ENCODE measurements around the gene SPOCK2.

Gene SPOCK2

DNA sequence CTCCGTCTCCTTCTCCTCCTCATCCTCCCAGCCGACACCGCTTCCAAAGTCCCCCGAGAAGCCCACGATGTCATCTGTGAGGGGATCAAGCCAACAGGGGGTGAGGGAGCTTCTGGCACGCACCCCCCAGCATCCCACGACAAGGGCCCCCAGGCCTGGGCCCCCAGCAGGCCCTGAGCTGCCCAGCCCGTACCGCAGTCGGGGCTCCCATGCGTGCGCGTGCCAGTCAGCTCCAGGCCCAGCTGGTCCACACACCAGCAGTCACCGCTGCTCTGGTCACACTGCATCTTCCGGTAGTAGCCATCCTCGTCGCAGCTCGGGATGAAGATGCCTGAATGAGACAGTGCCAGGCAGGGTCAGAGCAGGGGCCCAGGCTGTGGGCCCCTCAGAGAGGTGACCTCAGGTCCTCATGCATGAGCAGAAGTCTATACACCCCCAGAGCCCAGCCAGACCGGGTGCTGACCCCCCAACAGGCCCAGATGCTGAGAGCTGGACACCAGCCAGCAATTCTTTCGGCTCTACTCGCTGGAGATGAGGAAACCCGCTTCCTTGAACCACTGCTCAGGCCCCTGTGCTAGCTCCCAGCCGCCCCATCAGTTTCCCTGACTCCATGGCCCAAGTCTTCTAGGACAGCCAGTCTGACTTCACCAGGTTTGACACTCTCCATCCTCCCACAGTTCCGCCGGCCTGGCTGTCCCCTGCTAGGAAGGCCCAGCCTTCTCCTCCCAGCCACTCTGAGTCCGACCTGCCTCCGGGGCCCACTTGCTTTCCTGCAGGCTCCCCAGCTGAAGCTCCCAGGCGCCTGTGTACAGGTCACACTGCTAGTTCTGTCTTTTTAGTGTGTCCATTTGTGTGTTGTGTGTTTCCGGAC is 25.3 kb downstream of the SPOCK2 start:
- no peak overlapping the region for H3K27ac ChIP-seq
- no peak overlapping the region for H3K4me3 ChIP-seq
- DNase-seq (ENCODE audit: low spot score): no peak
- TF ChIP-seq, protein P1, sequence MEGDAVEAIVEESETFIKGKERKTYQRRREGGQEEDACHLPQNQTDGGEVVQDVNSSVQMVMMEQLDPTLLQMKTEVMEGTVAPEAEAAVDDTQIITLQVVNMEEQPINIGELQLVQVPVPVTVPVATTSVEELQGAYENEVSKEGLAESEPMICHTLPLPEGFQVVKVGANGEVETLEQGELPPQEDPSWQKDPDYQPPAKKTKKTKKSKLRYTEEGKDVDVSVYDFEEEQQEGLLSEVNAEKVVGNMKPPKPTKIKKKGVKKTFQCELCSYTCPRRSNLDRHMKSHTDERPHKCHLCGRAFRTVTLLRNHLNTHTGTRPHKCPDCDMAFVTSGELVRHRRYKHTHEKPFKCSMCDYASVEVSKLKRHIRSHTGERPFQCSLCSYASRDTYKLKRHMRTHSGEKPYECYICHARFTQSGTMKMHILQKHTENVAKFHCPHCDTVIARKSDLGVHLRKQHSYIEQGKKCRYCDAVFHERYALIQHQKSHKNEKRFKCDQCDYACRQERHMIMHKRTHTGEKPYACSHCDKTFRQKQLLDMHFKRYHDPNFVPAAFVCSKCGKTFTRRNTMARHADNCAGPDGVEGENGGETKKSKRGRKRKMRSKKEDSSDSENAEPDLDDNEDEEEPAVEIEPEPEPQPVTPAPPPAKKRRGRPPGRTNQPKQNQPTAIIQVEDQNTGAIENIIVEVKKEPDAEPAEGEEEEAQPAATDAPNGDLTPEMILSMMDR (IDR thresholded peaks at IDR 0.05): no peak

DNA sequence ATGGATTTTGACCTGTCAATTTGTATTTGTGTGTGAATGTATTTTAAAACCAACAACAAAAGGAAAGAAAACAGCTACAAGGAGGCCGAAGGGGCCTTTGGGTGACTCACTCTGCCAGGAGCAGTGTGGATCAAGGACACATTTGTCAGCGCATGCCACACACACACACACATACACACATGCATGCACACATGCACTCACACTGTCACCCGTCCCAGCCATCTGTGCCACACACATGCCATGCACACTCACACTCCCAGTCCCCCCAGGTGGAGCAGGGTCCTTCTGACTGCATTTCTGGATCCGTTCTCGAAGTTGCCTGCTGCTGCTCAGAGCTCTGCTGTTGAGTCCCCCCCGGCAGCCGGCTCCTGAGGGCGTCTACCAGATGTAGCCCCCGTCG is 26.0 kb downstream of the SPOCK2 start:
- DNase-seq (ENCODE audit: low spot score): no peak
- TF ChIP-seq, protein P1 (IDR thresholded peaks at IDR 0.05): no peak
- no peak overlapping the region for H3K4me3 ChIP-seq
- H3K27ac ChIP-seq: no peak overlapping the region

DNA sequence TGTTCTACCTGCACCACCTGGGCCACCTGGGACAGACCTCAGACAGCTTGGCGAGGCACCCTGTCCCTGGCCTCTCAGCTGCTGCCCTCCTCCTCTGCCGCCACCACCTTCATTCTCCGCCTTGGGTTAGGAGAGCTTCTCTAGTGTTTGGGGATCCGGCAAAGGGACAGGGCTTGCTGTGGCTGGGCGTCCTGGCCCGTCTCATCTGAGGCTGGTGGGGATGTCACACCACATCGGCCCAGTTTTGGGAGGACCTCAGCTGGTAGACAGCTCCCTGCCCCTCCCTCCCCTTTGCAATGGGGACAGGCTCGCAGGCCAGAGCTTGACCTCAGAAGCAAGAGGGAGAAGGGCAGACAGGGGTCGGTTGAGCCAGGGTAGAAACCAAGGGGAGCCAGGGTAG is 26.4 kb downstream of the SPOCK2 start:
- no peak overlapping the region for H3K27ac ChIP-seq
- no peak for DNase-seq (ENCODE audit: low spot score)
- TF ChIP-seq, protein P1 (IDR thresholded peaks at IDR 0.05): no peak

DNA sequence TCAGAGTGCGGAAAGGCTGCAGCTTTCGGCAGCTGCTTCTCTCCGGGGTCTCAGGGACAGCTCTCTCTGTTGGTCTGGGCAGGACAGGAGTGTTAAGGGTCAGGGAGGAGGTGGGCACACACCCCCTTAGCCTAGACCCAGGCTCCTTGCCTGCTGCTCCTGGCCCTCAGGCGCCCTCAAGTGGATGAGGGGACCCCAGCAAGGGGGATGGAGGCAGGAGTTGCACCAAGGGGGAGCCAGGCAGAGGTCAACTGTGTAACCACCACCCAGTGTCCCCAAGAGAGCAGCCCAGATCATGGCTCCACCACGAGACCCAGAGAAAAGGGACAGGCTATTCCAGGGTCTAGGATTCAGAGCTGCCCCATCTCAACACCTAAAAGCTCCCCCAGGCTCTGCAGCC is 26.9 kb downstream of the SPOCK2 start:
- Histone ChIP-seq H3K27ac (no peak overlapping the region), H3K4me3 (no peak overlapping the region)
- TF ChIP-seq, protein P1 (IDR thresholded peaks at IDR 0.05): no peak
- DNase-seq (ENCODE audit: low spot score): no peak

More for the DNA sequence above, 26.4 kb downstream of the SPOCK2 start:
- H3K4me3 ChIP-seq: no peak overlapping the region

DNA sequence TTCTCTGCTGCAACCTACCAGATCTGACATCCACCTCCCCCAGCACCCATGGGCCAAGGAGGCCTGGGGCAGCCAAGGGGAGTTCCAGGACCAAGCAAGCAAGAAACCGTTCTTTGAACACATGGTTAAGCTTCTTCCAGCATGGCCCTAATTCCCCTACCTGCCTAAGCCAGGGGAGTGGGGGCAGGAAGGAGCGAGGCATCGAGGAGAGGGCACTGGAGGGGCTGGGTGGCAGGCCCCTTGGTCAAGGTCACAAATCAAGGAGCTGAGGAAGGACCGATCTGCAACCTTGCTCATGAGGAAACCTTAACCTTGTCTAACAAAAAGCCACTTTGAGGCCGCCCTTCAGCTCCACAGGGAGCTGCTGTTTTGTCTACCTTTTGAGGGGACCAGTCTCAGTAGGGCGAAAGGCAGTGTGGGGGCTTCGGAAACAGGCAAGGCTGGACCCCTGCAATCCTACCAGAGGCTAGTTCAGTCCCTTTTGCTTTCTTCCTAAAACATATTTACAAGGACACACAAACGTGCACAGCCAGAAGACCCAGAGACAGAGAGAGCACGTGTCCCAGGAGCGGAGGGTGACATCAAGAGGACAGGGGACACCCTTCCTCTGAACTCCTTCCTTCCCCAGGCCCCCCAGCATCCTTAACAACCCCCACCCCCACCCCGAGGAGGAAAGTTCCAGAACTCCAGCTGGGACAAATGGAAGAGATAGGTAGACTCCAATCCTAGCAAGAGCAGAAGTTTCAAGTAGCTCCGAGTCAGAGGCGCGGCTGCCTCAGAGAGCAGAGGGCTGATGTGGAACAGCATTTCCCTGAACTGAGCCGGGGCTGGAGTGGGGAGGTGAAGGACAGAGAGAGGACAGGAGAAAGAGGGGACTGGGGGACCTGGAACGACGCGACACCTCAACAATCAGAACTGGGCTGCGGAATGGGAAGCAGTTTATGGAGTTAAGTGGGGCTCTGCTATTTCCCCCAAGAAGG is 28.2 kb downstream of the SPOCK2 start:
- no peak overlapping the region for H3K4me3 ChIP-seq
- DNase-seq (ENCODE audit: low spot score): no peak
- H3K27ac ChIP-seq: no peak overlapping the region
- TF ChIP-seq, protein P1 (IDR thresholded peaks at IDR 0.05): no peak

DNA sequence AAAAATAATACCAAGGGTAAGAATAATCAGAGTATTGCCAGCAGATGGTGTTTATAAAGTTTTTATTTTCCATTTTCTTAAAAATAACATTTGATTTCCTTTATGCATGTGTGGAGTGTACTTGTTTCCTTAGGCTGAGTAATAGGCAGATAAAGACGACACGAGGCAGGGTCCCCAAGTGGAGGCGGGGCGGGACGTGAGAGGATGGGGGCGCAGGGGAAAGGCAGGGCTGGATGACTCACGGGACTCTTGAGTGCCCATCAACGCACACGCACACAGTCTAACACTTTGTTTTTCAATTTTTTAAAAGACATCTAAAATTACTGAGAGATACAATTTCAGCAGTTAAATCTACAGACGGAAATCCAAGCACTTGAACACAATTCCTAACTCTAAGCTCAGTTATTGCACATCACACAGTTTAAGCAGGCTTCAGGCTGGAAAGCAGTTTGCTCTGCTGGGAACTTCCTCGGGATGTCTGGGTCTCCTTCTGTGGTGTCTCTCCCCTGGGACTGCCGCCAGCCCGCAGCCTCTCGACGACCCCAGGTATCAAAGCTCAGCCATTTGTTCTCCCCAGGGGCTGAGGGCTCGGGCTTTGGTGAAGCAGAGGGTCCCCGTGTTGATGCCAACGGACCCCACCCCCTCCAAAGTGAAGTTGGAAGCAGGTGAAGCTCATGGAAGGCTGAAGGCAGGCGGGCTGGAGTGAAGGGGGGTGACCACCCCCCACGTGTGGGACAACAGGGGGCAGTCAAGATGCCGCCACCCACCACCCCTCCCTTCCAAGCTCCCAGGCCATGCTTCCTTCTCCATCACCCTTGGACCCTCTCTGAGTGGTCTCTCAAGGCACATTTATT is 29.1 kb downstream of the SPOCK2 start:
- Histone ChIP-seq H3K27ac (no peak overlapping the region), H3K4me3 (no peak overlapping the region)
- TF ChIP-seq, protein P1 (IDR thresholded peaks at IDR 0.05): no peak
- DNase-seq (ENCODE audit: low spot score): no peak
